Suprapubic skin (tissue), 3 donors: ENCODE data around the gene CEP192.

Source experiments
- CTCF ChIP-seq, 2 donors: fragments of 200-600 bp in 1 of 2; fragments of 450-650 bp in 1 of 2; sonication (generic) in 1 of 2; IDR thresholded peaks; one replicate each; pipeline ENCODE4 v1.5.1; 2016 to 2019; ENCODE audit warnings: antibody characterized with exemption in 2 of 2, mild to moderate bottlenecking in 1 of 2, moderate library complexity in 1 of 2
- POLR2AphosphoS5 ChIP-seq, 3 donors: sonication (generic); formaldehyde crosslinking; IDR thresholded peaks; one replicate each; pipeline ENCODE4 v1.6.1; 2017; ENCODE audit warnings: antibody characterized with exemption in 3 of 3

- TF ChIP-seq CTCF (IDR thresholded peaks at IDR 0.05) (peak; percentile 33 to 78), POLR2AphosphoS5 (IDR thresholded peaks at IDR 0.05) (no peak)
Observed at GRCh38 chr18:13159579-13159978, 168.4 kb downstream of the CEP192 start.
